ENCODE data around the gene SFXN5.

The SFXN5 gene

GRCh38 chr2:72921088-72921851 lies 150.2 kb downstream of the SFXN5 start:
- no peak overlapping the region for H3K4me3 ChIP-seq (ENCODE audit: low read length)
- peaks cover 6% of the 10 kb centered on the region for H3K4me1 ChIP-seq (ENCODE audit: control insufficient read depth, insufficient read depth, low read length)
- no peaks in the 10 kb centered on the region for H3K36me3 ChIP-seq (ENCODE audit: control insufficient read depth, insufficient read depth, low read length)
- H3K27me3 ChIP-seq (ENCODE audit: control insufficient read depth, insufficient read depth, low read length): peaks cover 74% of the 10 kb centered on the region
- H3K9ac ChIP-seq (ENCODE audit: low read length): no peak overlapping the region
- H3K27ac ChIP-seq (ENCODE audit: low read depth, low read length): no peak overlapping the region

- Histone ChIP-seq H3K27me3 (ENCODE audit: control insufficient read depth, insufficient read depth, low read length) (peaks cover 74% of the 10 kb centered on the region), H3K4me1 (ENCODE audit: control insufficient read depth, insufficient read depth, low read length) (peaks cover 8% of the 10 kb centered on the region), H3K4me3 (ENCODE audit: low read length) (peak overlapping the region; percentile 3), H3K27ac (ENCODE audit: low read depth, low read length) (no peak overlapping the region), H3K36me3 (ENCODE audit: control insufficient read depth, insufficient read depth, low read length) (no peaks in the 10 kb centered on the region), H3K9ac (ENCODE audit: low read length) (no peak overlapping the region)
These were observed 151.0 kb downstream of the SFXN5 start for GRCh38 chr2:72920318-72921087.

GRCh38 chr2:72919414-72920317 lies 151.8 kb downstream of the SFXN5 start:
- Histone ChIP-seq H3K4me3 (ENCODE audit: low read length) (peak overlapping the region; percentile 3), H3K27ac (ENCODE audit: low read depth, low read length) (no peak overlapping the region), H3K36me3 (ENCODE audit: control insufficient read depth, insufficient read depth, low read length) (no peaks in the 10 kb centered on the region), H3K27me3 (ENCODE audit: control insufficient read depth, insufficient read depth, low read length) (peaks cover 74% of the 10 kb centered on the region), H3K4me1 (ENCODE audit: control insufficient read depth, insufficient read depth, low read length) (peaks cover 10% of the 10 kb centered on the region), H3K9ac (ENCODE audit: low read length) (no peak overlapping the region)

- Histone ChIP-seq H3K27ac (ENCODE audit: low read depth, low read length) (no peak overlapping the region), H3K36me3 (ENCODE audit: control insufficient read depth, insufficient read depth, low read length) (no peaks in the 10 kb centered on the region), H3K9ac (ENCODE audit: low read length) (no peak overlapping the region), H3K4me3 (ENCODE audit: low read length) (no peak overlapping the region), H3K27me3 (ENCODE audit: control insufficient read depth, insufficient read depth, low read length) (peaks cover 77% of the 10 kb centered on the region), H3K4me1 (ENCODE audit: control insufficient read depth, insufficient read depth, low read length) (peaks cover 10% of the 10 kb centered on the region)
These were observed 153.5 kb downstream of the SFXN5 start for GRCh38 chr2:72917877-72918553.

- Histone ChIP-seq H3K4me3 (ENCODE audit: low read length) (peak within 1 kb of the TSS; percentile 61), H3K27me3 (ENCODE audit: control insufficient read depth, insufficient read depth, low read length) (peaks cover 69% of the 10 kb centered on the region), H3K9ac (ENCODE audit: low read length) (no peak within 1 kb of the TSS), H3K4me1 (ENCODE audit: control insufficient read depth, insufficient read depth, low read length) (peaks cover 10% of the 10 kb centered on the region), H3K27ac (ENCODE audit: low read depth, low read length) (no peak within 1 kb of the TSS), H3K36me3 (ENCODE audit: control insufficient read depth, insufficient read depth, low read length) (no peaks in the 10 kb centered on the region)
These were observed 154.2 kb downstream of the SFXN5 start, which contains the start of gene EMX1 for GRCh38 chr2:72917138-72917876. EMX1 (plus strand) TSS chr2:72917519; CDS start chr2:72917853, 334 bp downstream.

- H3K27ac ChIP-seq (ENCODE audit: low read depth, low read length): no peak overlapping the region
- H3K36me3 ChIP-seq (ENCODE audit: control insufficient read depth, insufficient read depth, low read length): no peaks in the 10 kb centered on the region
- H3K4me1 ChIP-seq (ENCODE audit: control insufficient read depth, insufficient read depth, low read length): peaks cover 10% of the 10 kb centered on the region
- no peak overlapping the region for H3K9ac ChIP-seq (ENCODE audit: low read length)
- peak overlapping the region; percentile 61 for H3K4me3 ChIP-seq (ENCODE audit: low read length)
- H3K27me3 ChIP-seq (ENCODE audit: control insufficient read depth, insufficient read depth, low read length): peaks cover 65% of the 10 kb centered on the region
These were observed 154.8 kb downstream of the SFXN5 start for GRCh38 chr2:72916743-72917137.

GRCh38 chr2:72915907-72916742 lies 155.4 kb downstream of the SFXN5 start:
- no peaks in the 10 kb centered on the region for H3K36me3 ChIP-seq (ENCODE audit: control insufficient read depth, insufficient read depth, low read length)
- H3K4me1 ChIP-seq (ENCODE audit: control insufficient read depth, insufficient read depth, low read length): peaks cover 10% of the 10 kb centered on the region
- peaks cover 59% of the 10 kb centered on the region for H3K27me3 ChIP-seq (ENCODE audit: control insufficient read depth, insufficient read depth, low read length)
- no peak overlapping the region for H3K27ac ChIP-seq (ENCODE audit: low read depth, low read length)
- H3K4me3 ChIP-seq (ENCODE audit: low read length): peak overlapping the region; percentile 61
- no peak overlapping the region for H3K9ac ChIP-seq (ENCODE audit: low read length)

GRCh38 chr2:72915320-72915906 lies 156.1 kb downstream of the SFXN5 start:
- H3K27me3 ChIP-seq (ENCODE audit: control insufficient read depth, insufficient read depth, low read length): peaks cover 53% of the 10 kb centered on the region
- H3K4me3 ChIP-seq (ENCODE audit: low read length): peak overlapping the region; percentile 61

GRCh38 chr2:72914589-72915319 lies 156.8 kb downstream of the SFXN5 start:
- Histone ChIP-seq H3K27ac (ENCODE audit: low read depth, low read length) (no peak overlapping the region), H3K9ac (ENCODE audit: low read length) (no peak overlapping the region), H3K27me3 (ENCODE audit: control insufficient read depth, insufficient read depth, low read length) (peaks cover 46% of the 10 kb centered on the region), H3K4me3 (ENCODE audit: low read length) (no peak overlapping the region), H3K4me1 (ENCODE audit: control insufficient read depth, insufficient read depth, low read length) (peaks cover 10% of the 10 kb centered on the region), H3K36me3 (ENCODE audit: control insufficient read depth, insufficient read depth, low read length) (no peaks in the 10 kb centered on the region)

More at GRCh38 chr2:72915320-72915906, 156.1 kb downstream of the SFXN5 start:
- no peak overlapping the region for H3K9ac ChIP-seq (ENCODE audit: low read length)
- H3K4me1 ChIP-seq (ENCODE audit: control insufficient read depth, insufficient read depth, low read length): peaks cover 10% of the 10 kb centered on the region
- H3K27ac ChIP-seq (ENCODE audit: low read depth, low read length): no peak overlapping the region
- no peaks in the 10 kb centered on the region for H3K36me3 ChIP-seq (ENCODE audit: control insufficient read depth, insufficient read depth, low read length)

- Histone ChIP-seq H3K27me3 (ENCODE audit: control insufficient read depth, insufficient read depth, low read length) (peaks cover 51% of the 10 kb centered on the region), H3K4me1 (ENCODE audit: control insufficient read depth, insufficient read depth, low read length) (peaks cover 10% of the 10 kb centered on the region), H3K36me3 (ENCODE audit: control insufficient read depth, insufficient read depth, low read length) (no peaks in the 10 kb centered on the region), H3K27ac (ENCODE audit: low read depth, low read length) (no peak overlapping the region), H3K4me3 (ENCODE audit: low read length) (no peak overlapping the region), H3K9ac (ENCODE audit: low read length) (no peak overlapping the region)
These were observed 157.3 kb downstream of the SFXN5 start for GRCh38 chr2:72914206-72914559.
